ENCODE results near the gene BCKDK.

DNA sequence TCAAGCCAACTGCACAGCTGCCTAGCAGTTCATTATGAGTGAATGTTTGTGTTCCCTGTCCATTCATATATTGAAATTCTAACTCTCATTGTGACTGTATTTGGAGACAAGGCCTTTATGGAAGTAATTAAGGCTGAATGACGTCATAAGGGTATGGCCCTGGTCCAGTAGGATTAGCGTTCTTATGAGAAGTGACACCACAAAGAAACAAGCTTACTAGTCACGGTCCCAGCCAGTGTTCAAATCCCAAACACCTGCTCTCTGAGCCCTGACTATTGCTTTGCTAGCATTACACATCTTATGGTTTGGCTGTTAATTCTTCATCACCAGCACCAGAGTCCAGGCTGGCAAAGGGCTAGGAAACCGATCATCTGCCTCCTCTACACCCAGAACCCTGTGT, 36.3 kb upstream of the BCKDK start:
- TF ChIP-seq, protein P1, sequence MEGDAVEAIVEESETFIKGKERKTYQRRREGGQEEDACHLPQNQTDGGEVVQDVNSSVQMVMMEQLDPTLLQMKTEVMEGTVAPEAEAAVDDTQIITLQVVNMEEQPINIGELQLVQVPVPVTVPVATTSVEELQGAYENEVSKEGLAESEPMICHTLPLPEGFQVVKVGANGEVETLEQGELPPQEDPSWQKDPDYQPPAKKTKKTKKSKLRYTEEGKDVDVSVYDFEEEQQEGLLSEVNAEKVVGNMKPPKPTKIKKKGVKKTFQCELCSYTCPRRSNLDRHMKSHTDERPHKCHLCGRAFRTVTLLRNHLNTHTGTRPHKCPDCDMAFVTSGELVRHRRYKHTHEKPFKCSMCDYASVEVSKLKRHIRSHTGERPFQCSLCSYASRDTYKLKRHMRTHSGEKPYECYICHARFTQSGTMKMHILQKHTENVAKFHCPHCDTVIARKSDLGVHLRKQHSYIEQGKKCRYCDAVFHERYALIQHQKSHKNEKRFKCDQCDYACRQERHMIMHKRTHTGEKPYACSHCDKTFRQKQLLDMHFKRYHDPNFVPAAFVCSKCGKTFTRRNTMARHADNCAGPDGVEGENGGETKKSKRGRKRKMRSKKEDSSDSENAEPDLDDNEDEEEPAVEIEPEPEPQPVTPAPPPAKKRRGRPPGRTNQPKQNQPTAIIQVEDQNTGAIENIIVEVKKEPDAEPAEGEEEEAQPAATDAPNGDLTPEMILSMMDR (IDR thresholded peaks at IDR 0.05; ENCODE audit: extremely low read depth in 1 of 2, insufficient read depth in 1 of 2, low read depth in 1 of 2, low read length in 2 of 2), result no peak
- no peak for TF ChIP-seq POLR2A (IDR thresholded peaks at IDR 0.05; ENCODE audit: low read depth, low read length)
- TF ChIP-seq EZH2 (IDR thresholded peaks at IDR 0.05; ENCODE audit: borderline replicate concordance, low read depth, low read length, severe bottlenecking), result no peak
- TF ChIP-seq, protein P2, sequence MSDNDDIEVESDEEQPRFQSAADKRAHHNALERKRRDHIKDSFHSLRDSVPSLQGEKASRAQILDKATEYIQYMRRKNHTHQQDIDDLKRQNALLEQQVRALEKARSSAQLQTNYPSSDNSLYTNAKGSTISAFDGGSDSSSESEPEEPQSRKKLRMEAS (IDR thresholded peaks at IDR 0.05; ENCODE audit: insufficient read depth, insufficient read length), result no peak
- TF ChIP-seq MYC (IDR thresholded peaks at IDR 0.05; ENCODE audit: low read depth, low read length), result no peak

Data from endothelial cell of umbilical vein (primary cell).